Tibial nerve (tissue), 4 donors: Measurements from ENCODE around the gene SPTAN1.
A peak's percentile ranks its signal among the peaks of the same experiment; 100 is the strongest.

Experiments
- EP300 ChIP-seq, 2 donors: sonication (generic); formaldehyde crosslinking; IDR thresholded peaks; one replicate each; pipeline ENCODE4 v1.6.1; 2017; ENCODE audit warnings: antibody characterized with exemption in 2 of 2, mild to moderate bottlenecking in 1 of 2
- POLR2A ChIP-seq, 2 donors: fragments of 450-650 bp; IDR thresholded peaks; one replicate each; pipeline ENCODE4 v1.6.1; 2017; ENCODE audit warnings: antibody characterized with exemption in 2 of 2, mild to moderate bottlenecking in 2 of 2, moderate library complexity in 2 of 2
- TF ChIP-seq, protein P1 (sequence below), 5 experiments: fragments of 200-600 bp in 3 of 5; fragments of 450-650 bp in 2 of 5; sonication (generic) in 3 of 5; IDR thresholded peaks; one replicate each; pipeline ENCODE4 v1.5.1; 2016 to 2019; ENCODE audit warnings: antibody characterized with exemption in 5 of 5, mild to moderate bottlenecking in 3 of 5, moderate library complexity in 2 of 5

DNA sequence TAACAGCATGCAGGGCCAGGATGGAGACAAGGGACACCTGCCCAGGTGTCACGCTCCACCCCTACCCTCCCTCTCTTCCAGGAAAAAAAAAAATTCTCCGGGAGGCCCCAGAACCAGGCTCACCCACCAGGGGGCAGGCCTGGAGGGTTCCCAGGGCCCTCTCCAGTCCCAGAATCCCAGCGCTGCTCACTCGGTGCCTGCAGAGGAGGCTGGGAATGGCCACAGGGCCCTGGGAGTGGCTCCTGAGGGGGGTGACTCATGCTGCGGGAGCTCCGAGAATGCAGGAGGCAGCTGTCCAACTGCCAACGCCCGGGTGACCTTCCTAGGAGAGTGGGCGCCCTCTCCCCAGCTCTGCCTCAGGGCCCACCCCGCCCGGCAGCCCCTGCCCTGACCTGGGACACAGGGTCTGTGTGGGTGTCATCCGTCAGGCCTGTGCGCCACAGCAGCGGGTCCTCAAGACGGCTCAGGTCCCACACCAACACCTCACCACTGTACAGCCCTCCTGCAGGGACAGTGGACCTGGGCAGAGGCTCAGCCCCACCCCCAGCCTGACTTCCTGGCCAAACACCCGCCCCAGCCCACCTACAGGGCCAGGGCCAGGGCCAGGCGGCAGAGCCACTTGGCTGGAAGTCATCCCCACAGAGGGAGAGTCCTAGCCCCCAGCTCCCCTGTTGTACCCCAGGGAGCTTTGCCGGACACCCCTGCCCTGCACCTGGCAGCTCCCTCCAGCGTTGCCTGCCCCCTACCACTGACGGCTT, 83.1 kb downstream of the SPTAN1 start:
- TF ChIP-seq, protein P1, sequence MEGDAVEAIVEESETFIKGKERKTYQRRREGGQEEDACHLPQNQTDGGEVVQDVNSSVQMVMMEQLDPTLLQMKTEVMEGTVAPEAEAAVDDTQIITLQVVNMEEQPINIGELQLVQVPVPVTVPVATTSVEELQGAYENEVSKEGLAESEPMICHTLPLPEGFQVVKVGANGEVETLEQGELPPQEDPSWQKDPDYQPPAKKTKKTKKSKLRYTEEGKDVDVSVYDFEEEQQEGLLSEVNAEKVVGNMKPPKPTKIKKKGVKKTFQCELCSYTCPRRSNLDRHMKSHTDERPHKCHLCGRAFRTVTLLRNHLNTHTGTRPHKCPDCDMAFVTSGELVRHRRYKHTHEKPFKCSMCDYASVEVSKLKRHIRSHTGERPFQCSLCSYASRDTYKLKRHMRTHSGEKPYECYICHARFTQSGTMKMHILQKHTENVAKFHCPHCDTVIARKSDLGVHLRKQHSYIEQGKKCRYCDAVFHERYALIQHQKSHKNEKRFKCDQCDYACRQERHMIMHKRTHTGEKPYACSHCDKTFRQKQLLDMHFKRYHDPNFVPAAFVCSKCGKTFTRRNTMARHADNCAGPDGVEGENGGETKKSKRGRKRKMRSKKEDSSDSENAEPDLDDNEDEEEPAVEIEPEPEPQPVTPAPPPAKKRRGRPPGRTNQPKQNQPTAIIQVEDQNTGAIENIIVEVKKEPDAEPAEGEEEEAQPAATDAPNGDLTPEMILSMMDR (IDR thresholded peaks at IDR 0.05), result peak; percentile 60 to 84 (median 68)
- TF ChIP-seq POLR2A (IDR thresholded peaks at IDR 0.05), result no peak
- peak in 1 of 2 donors; percentile 76 for TF ChIP-seq EP300 (IDR thresholded peaks at IDR 0.05)
